K562 (cell line): Measurements from ENCODE around the gene IFNGR2. TPM values are rescaled to one million over a fixed set of nuclear protein-coding genes. Genes with fewer than 3 reads are reported as not detected.

Experiments
- CHD2 ChIP-seq: IDR thresholded peaks from 2 replicates; pipeline ENCODE4 v1.6.1; 2011; ENCODE audit warnings: low read depth, low read length
- CTBP1 ChIP-seq: fragments of 450-650 bp; IDR thresholded peaks from 2 replicates; pipeline ENCODE4 v1.6.1; 2016; ENCODE audit warnings: borderline replicate concordance
- DMBX1 ChIP-seq: fragments of 250-450 bp; sonication (Bioruptor Pico); IDR thresholded peaks from 2 replicates; pipeline ENCODE4 v1.8.0; 2022; ENCODE audit warnings: inconsistent platforms, mild to moderate bottlenecking, moderate library complexity, borderline replicate concordance
- GABPA ChIP-seq: fragments of 200-800 bp; sonication (Bioruptor generic); conservative IDR thresholded peaks from 2 replicates; pipeline ENCODE4 v1.6.1; 2016; ENCODE audit warnings: low read depth, missing genetic modification characterization, missing compliant biosample characterization
- IRF2 ChIP-seq: sonication (generic); formaldehyde crosslinking; IDR thresholded peaks from 2 replicates; pipeline ENCODE4 v1.8.1; 2022; ENCODE audit warnings: mild to moderate bottlenecking, missing genetic modification reagents
- JUN ChIP-seq, 2 experiments: sonication (generic) in 1 of 2; formaldehyde crosslinking in 1 of 2; IDR thresholded peaks; 2 replicates each; pipeline versions ENCODE4 v1.6.1 to v1.8.0; 2012 to 2022; ENCODE audit warnings: borderline replicate concordance in 2 of 2, mild to moderate bottlenecking in 2 of 2, improper control_type of control experiment in 1 of 2, low read depth in 1 of 2, low read length in 1 of 2, missing genetic modification reagents in 1 of 2
- JUNB ChIP-seq: fragments of 450-650 bp; formaldehyde crosslinking; conservative IDR thresholded peaks from 2 replicates; pipeline ENCODE4 v1.4.0; 2020; ENCODE audit warnings: mild to moderate bottlenecking
- NFATC3 ChIP-seq: fragments of 450-650 bp; IDR thresholded peaks from 2 replicates; pipeline ENCODE4 v1.6.1; 2017; ENCODE audit warnings: mild to moderate bottlenecking
- NFE2L1 ChIP-seq: fragments of 450-650 bp; IDR thresholded peaks from 2 replicates; pipeline ENCODE4 v1.6.1; 2016; ENCODE audit warnings: missing genetic modification characterization, low read depth, mild to moderate bottlenecking, missing compliant biosample characterization, moderate library complexity, borderline replicate concordance
- PURB ChIP-seq: sonication (generic); formaldehyde crosslinking; IDR thresholded peaks from 2 replicates; pipeline ENCODE4 v1.9.0; 2021; ENCODE audit warnings: low read depth, mild to moderate bottlenecking, missing genetic modification reagents
- SMARCE1 ChIP-seq: fragments of 450-650 bp; IDR thresholded peaks from 2 replicates; pipeline ENCODE4 v1.7.1; 2016; ENCODE audit warnings: mild to moderate bottlenecking
- SNIP1 ChIP-seq: fragments of 450-650 bp; IDR thresholded peaks from 2 replicates; pipeline ENCODE4 v1.7.1; 2017; ENCODE audit warnings: low read depth, mild to moderate bottlenecking
- TAF15 ChIP-seq: fragments of 200-400 bp; formaldehyde crosslinking; IDR thresholded peaks from 2 replicates; pipeline ENCODE4 v1.6.1; 2017; ENCODE audit warnings: mild to moderate bottlenecking, low read depth, low read length, moderate library complexity
- ZKSCAN3 ChIP-seq: fragments of 250-450 bp; sonication (Bioruptor Pico); IDR thresholded peaks from 2 replicates; pipeline ENCODE4 v1.4.0; 2020
- ZNF143 ChIP-seq: sonication (generic); formaldehyde crosslinking; IDR thresholded peaks from 2 replicates; pipeline ENCODE4 v1.9.0; 2022; ENCODE audit warnings: mild to moderate bottlenecking, missing genetic modification reagents
- ZNF347 ChIP-seq: fragments of 450-650 bp; formaldehyde crosslinking; IDR thresholded peaks from 2 replicates; pipeline ENCODE4 v1.4.0; 2020; ENCODE audit warnings: low read depth, mild to moderate bottlenecking, moderate library complexity
- ZNF507 ChIP-seq: conservative IDR thresholded peaks from 2 replicates; pipeline ENCODE4 v1.6.1; 2017; ENCODE audit warnings: missing genetic modification characterization, missing compliant biosample characterization
- ZNF717 ChIP-seq: fragments of 250-450 bp; sonication (Bioruptor Pico); IDR thresholded peaks from 2 replicates; pipeline ENCODE4 v1.5.0; 2021
- ZNF830 ChIP-seq: fragments of 250-450 bp; sonication (Bioruptor Pico); IDR thresholded peaks from 2 replicates; pipeline ENCODE4 v1.5.0; 2021; ENCODE audit warnings: mild to moderate bottlenecking
- polyA plus RNA-seq, 8 experiments: library from polyadenylated mRNA; depleted of rRNA in 4 of 8; stranded (reverse) in 5 of 8; unstranded in 3 of 8; fragments of >200 nt; fragmentation: Nextera tagmentation in 2 of 8; fragmentation: Illumina TruSeq in 1 of 8; extraction: Ambion mirVana in 2 of 8; extraction: Trizol in 1 of 8; gene quantifications; 2 replicates each; pipeline versions ENCODE4 v1.2.1 to v1.2.3, GENCODE V29; 2011 to 2014; ENCODE audit warnings: inconsistent platforms in 1 of 8, missing spikeins in 1 of 8
- total RNA-seq, 7 experiments: library from RNA; depleted of rRNA in 6 of 7; stranded (reverse); fragments of >200 nt in 6 of 7; fragmentation: Illumina TruSeq in 2 of 7; extraction: Trizol in 2 of 7; gene quantifications; 2 replicates each; pipeline versions ENCODE4 v1.2.1 to v1.2.3, GENCODE V29; 2011 to 2021; ENCODE audit warnings: low replicate concordance in 1 of 7
- TF ChIP-seq, protein P1 (sequence below): sonication (generic); formaldehyde crosslinking; IDR thresholded peaks from 2 replicates; pipeline ENCODE4 v1.8.1; 2023; ENCODE audit warnings: missing genetic modification reagents, mild to moderate bottlenecking, borderline replicate concordance
- TF ChIP-seq, protein P2 (sequence below): fragments of 450-650 bp; IDR thresholded peaks from 2 replicates; pipeline ENCODE4 v1.6.1; 2016
- TF ChIP-seq, protein P3 (sequence below): fragments of 450-650 bp; conservative IDR thresholded peaks from 2 replicates; pipeline ENCODE4 v1.6.1; 2016; ENCODE audit warnings: missing genetic modification characterization, low read depth, mild to moderate bottlenecking, missing compliant biosample characterization, moderate library complexity

IFNGR2 gene
- total and polyA plus RNA-seq, 9 of the 15 experiments (the other 6 are each of a cell fraction or from before 2014, with no cell fraction given): 6.7 to 58.0 (median 28.5) TPM

DNA sequence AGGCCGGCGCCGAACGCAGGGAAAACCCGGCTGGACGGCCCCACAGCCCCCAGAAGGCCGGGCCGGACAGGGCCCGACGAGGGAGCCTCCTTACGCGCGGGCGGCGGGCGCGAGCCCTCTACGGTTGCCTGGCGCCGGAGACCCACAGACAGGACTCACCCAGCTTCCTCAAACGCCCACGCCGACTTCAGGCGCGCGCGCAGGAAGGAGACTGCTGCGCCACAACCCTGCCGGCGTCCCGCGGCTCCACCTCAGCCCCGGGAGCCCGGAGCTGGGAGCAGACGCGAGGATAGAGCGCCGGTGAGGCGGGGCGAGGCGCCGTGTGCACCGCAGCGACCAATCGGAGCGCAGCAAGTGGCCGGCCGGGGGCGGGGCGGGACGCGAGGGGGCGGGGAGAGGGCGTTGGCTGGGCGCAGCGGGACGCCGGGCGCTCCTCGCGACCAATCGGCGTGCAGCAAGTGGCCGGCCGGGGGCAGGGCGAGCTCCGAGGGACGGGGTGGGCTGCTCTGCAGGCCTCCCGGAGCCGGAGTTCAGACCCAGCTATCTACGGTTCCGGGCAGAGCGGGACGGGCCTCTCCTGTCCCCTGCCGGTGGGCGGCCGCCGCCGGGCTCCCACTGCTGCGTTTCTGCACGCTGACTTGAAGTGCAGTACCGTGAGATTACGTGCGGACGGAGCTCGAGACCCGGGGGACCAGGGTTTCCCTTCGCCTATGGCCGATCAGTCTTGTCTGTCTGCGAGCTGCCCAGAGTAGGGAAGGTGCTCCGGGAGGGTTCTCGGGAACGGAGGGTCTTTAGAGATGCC, 76.7 kb downstream of the IFNGR2 start, which contains the start of gene TMEM50B (continued):
- TF ChIP-seq, protein P1, sequence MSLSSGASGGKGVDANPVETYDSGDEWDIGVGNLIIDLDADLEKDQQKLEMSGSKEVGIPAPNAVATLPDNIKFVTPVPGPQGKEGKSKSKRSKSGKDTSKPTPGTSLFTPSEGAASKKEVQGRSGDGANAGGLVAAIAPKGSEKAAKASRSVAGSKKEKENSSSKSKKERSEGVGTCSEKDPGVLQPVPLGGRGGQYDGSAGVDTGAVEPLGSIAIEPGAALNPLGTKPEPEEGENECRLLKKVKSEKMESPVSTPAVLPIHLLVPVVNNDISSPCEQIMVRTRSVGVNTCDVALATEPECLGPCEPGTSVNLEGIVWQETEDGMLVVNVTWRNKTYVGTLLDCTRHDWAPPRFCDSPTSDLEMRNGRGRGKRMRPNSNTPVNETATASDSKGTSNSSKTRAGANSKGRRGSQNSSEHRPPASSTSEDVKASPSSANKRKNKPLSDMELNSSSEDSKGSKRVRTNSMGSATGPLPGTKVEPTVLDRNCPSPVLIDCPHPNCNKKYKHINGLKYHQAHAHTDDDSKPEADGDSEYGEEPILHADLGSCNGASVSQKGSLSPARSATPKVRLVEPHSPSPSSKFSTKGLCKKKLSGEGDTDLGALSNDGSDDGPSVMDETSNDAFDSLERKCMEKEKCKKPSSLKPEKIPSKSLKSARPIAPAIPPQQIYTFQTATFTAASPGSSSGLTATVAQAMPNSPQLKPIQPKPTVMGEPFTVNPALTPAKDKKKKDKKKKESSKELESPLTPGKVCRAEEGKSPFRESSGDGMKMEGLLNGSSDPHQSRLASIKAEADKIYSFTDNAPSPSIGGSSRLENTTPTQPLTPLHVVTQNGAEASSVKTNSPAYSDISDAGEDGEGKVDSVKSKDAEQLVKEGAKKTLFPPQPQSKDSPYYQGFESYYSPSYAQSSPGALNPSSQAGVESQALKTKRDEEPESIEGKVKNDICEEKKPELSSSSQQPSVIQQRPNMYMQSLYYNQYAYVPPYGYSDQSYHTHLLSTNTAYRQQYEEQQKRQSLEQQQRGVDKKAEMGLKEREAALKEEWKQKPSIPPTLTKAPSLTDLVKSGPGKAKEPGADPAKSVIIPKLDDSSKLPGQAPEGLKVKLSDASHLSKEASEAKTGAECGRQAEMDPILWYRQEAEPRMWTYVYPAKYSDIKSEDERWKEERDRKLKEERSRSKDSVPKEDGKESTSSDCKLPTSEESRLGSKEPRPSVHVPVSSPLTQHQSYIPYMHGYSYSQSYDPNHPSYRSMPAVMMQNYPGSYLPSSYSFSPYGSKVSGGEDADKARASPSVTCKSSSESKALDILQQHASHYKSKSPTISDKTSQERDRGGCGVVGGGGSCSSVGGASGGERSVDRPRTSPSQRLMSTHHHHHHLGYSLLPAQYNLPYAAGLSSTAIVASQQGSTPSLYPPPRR (CRISPR knock-in tag): no peak
- TF ChIP-seq SMARCE1: no peak
- TF ChIP-seq CHD2: peak; percentile 82
- TF ChIP-seq NFE2L1 (tag): no peak
- TF ChIP-seq, protein P2, sequence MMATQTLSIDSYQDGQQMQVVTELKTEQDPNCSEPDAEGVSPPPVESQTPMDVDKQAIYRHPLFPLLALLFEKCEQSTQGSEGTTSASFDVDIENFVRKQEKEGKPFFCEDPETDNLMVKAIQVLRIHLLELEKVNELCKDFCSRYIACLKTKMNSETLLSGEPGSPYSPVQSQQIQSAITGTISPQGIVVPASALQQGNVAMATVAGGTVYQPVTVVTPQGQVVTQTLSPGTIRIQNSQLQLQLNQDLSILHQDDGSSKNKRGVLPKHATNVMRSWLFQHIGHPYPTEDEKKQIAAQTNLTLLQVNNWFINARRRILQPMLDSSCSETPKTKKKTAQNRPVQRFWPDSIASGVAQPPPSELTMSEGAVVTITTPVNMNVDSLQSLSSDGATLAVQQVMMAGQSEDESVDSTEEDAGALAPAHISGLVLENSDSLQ: no peak
- TF ChIP-seq SNIP1: no peak
- no peak for TF ChIP-seq DMBX1 (CRISPR knock-in tag)
- peak; percentile 71 for TF ChIP-seq GABPA
- no peak for TF ChIP-seq ZNF143 (CRISPR knock-in tag)
- no peak for TF ChIP-seq ZNF717
- no peak for TF ChIP-seq TAF15
- no peak for TF ChIP-seq ZNF830 (CRISPR knock-in tag)
- no peak for TF ChIP-seq ZKSCAN3 (CRISPR knock-in tag)
- TF ChIP-seq JUNB: no peak
- TF ChIP-seq, protein P3, sequence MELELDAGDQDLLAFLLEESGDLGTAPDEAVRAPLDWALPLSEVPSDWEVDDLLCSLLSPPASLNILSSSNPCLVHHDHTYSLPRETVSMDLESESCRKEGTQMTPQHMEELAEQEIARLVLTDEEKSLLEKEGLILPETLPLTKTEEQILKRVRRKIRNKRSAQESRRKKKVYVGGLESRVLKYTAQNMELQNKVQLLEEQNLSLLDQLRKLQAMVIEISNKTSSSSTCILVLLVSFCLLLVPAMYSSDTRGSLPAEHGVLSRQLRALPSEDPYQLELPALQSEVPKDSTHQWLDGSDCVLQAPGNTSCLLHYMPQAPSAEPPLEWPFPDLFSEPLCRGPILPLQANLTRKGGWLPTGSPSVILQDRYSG (tag): no peak
- no peak for TF ChIP-seq PURB
- peak; percentile 51; the same call in 1 of the 2 replicates for TF ChIP-seq JUN (IDR thresholded peaks at IDR 0.05; ENCODE audit: borderline replicate concordance, low read depth, low read length)
- TF ChIP-seq JUN (CRISPR knock-in tag; IDR thresholded peaks at IDR 0.05; ENCODE audit: borderline replicate concordance): no peak
- no peak for TF ChIP-seq ZNF347
- no peak for TF ChIP-seq IRF2 (CRISPR knock-in tag)
- no peak for TF ChIP-seq ZNF507 (tag)
- peak; percentile 84 for TF ChIP-seq CTBP1
- no peak for TF ChIP-seq NFATC3
